Nephron progenitor cell (in vitro differentiated cells): Measurements from ENCODE around the gene DPAGT1.

Experiments
- DNase-seq: peaks from one replicate; pipeline ENCODE4 v3.0.0; 2021
- H3K27ac Mint-ChIP-seq: 2 replicates; pipeline ENCODE4 v1.8.0; 2021; ENCODE audit warnings: mild to moderate bottlenecking, moderate library complexity, mixed read lengths
- H3K27me3 Mint-ChIP-seq: 2 replicates; pipeline ENCODE4 v1.8.0; 2021; ENCODE audit warnings: mild to moderate bottlenecking, low read depth, mixed read lengths; ENCODE audit not compliant: poor library complexity
- H3K36me3 Mint-ChIP-seq: 2 replicates; pipeline ENCODE4 v1.8.0; 2021; ENCODE audit warnings: low read depth, mixed read lengths
- H3K4me1 Mint-ChIP-seq: 2 replicates; pipeline ENCODE4 v1.8.0; 2021; ENCODE audit warnings: mixed read lengths
- H3K4me3 Mint-ChIP-seq: 2 replicates; pipeline ENCODE4 v1.8.0; 2021; ENCODE audit warnings: mild to moderate bottlenecking, moderate library complexity, mixed read lengths
- H3K9me3 Mint-ChIP-seq: 2 replicates; pipeline ENCODE4 v1.8.0; 2021; ENCODE audit warnings: mild to moderate bottlenecking, moderate library complexity, mixed read lengths
- TF ChIP-seq, protein P1 (sequence below): fragments of 200-600 bp; sonication (generic); IDR thresholded peaks from 2 replicates; pipeline ENCODE4 v1.5.0; 2021; ENCODE audit warnings: antibody characterized with exemption

The DPAGT1 gene

DNA sequence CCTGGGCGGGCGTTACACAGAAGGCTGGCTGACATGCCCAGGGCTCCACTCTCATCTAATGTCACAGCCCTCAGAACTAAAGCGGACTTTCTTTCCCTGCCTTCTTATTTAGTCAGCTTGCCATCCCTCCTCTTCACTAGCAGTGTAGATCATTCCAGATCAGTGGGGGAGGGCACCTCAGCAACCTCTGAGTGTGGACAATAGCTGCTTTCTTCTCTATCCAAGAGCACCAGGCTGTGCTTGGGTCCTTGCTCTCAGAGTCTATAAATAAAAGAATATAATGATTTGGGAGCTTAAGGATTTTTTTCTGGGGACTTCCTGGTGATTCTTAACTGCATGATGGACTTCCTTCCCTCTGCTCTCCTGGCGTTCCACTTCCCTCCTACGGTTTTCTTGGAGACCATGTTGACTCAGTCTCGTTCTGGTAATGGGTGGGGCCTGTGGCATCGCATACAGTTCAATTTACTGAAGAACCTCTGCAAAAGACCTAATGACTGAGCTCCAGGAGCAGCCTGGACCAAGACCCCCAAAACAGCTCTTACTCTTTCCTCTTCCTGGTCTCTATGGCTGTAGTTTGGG, 19.9 kb downstream of the DPAGT1 start:
- H3K27me3 Mint-ChIP-seq, result peaks cover 6% of the 10 kb centered on the region
- TF ChIP-seq, protein P1, sequence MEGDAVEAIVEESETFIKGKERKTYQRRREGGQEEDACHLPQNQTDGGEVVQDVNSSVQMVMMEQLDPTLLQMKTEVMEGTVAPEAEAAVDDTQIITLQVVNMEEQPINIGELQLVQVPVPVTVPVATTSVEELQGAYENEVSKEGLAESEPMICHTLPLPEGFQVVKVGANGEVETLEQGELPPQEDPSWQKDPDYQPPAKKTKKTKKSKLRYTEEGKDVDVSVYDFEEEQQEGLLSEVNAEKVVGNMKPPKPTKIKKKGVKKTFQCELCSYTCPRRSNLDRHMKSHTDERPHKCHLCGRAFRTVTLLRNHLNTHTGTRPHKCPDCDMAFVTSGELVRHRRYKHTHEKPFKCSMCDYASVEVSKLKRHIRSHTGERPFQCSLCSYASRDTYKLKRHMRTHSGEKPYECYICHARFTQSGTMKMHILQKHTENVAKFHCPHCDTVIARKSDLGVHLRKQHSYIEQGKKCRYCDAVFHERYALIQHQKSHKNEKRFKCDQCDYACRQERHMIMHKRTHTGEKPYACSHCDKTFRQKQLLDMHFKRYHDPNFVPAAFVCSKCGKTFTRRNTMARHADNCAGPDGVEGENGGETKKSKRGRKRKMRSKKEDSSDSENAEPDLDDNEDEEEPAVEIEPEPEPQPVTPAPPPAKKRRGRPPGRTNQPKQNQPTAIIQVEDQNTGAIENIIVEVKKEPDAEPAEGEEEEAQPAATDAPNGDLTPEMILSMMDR, result no peak
- DNase-seq, result no peak
- H3K4me1 Mint-ChIP-seq, result peaks cover 16% of the 10 kb centered on the region
- no peaks in the 10 kb centered on the region for H3K9me3 Mint-ChIP-seq
- H3K27ac Mint-ChIP-seq, result peak overlapping the region; percentile 26
- peaks cover 49% of the 10 kb centered on the region for H3K36me3 Mint-ChIP-seq
- no peak overlapping the region for H3K4me3 Mint-ChIP-seq

DNA sequence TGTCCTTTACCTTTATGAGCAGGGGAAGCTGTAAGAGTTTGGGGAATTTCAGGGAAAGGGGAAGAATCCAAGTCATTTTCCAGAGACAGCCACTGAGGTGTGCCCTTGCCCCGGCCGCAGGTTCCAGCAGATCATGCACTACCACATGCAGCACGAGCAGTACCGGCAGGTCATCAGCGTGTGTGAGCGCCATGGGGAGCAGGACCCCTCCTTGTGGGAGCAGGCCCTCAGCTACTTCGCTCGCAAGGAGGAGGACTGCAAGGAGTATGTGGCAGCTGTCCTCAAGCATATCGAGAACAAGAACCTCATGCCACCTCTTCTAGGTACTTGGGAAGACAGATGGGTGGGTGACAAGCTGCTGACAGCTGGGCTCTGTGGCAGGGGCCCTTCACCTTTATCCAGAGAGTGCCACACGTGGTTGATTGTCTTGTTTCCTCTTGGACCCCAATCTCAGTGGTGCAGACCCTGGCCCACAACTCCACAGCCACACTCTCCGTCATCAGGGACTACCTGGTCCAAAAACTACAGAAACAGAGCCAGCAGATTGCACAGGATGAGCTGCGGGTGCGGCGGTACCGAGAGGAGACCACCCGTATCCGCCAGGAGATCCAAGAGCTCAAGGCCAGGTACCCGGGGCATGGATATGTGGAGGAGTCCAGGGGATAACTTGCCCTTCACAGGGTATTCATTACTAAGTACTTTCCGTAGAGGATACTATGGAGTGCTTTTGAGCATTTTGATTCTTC, 22.8 kb downstream of the DPAGT1 start:
- Mint-ChIP-seq H3K27me3 (peaks cover 3% of the 10 kb centered on the region), H3K4me1 (no peaks in the 10 kb centered on the region), H3K4me3 (no peak overlapping the region), H3K36me3 (peaks cover 54% of the 10 kb centered on the region), H3K27ac (no peak overlapping the region), H3K9me3 (no peaks in the 10 kb centered on the region)
- TF ChIP-seq, protein P1, result no peak
- no peak for DNase-seq

DNA sequence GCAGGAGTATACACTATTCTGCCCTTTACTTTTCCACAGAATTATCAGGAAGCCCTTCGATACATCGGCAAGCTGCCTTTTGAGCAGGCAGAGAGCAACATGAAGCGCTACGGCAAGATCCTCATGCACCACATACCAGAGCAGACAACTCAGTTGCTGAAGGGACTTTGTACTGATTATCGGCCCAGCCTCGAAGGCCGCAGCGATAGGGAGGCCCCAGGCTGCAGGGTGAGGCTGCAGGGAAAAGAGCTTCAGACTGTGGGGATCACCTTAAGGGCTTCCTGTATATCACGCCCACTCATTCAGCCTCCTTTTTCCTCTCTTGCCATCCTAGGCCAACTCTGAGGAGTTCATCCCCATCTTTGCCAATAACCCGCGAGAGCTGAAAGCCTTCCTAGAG, 23.8 kb downstream of the DPAGT1 start:
- no peak overlapping the region for H3K4me3 Mint-ChIP-seq
- peaks cover 3% of the 10 kb centered on the region for H3K27me3 Mint-ChIP-seq
- no peaks in the 10 kb centered on the region for H3K9me3 Mint-ChIP-seq
- no peaks in the 10 kb centered on the region for H3K4me1 Mint-ChIP-seq
- no peak overlapping the region for H3K27ac Mint-ChIP-seq
- DNase-seq, result no peak
- peaks cover 63% of the 10 kb centered on the region for H3K36me3 Mint-ChIP-seq
- TF ChIP-seq, protein P1, result no peak

DNA sequence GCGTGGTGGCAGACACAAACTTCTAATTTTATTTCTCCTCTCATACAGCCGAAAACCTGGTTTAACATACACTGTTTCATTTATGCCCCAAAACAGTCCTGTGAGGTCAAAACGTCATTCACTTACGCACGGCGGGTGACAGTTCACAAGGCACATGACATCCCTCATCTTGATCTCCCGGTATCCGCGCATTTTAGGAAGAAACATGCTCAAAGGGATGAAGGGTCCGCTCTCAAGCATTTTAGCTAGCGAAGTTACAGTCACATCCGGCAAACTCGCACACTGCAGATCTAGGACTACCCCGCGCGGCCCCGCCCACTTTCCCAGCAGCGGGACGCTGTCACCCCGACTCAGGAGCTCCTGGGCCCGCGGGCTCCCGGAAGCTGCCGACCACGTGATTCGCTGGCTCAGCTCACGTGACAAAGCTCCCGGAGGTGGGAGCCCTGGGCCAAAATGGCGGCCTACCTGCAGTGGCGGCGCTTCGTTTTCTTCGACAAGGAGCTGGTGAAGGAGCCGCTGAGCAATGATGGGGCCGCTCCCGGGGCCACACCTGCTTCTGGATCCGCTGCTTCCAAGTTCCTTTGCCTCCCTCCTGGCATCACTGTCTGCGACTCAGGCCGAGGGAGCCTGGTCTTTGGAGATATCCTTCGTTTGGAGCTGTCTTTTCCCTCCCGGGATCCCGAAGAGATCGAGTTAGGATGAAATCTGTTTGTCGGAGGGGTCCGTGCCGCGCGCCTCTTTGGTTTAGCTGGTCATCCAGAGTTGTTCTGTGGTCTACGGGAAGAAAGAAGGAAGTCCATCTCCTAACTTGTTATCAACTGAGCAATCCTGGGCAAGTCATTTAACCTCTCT, 34.1 kb downstream of the DPAGT1 start, which contains the start of gene VPS11:
Gene VPS11, plus strand, starts transcription at position 448 of the 852 bp plus-strand sequence. Its CDS starts 6 bp downstream, at position 454.
- H3K4me3 Mint-ChIP-seq, result peak within 1 kb of the TSS; percentile 97
- TF ChIP-seq, protein P1, result no peak
- peak; percentile 98 for DNase-seq
- H3K4me1 Mint-ChIP-seq, result peaks cover 24% of the 10 kb centered on the region
- no peaks in the 10 kb centered on the region for H3K9me3 Mint-ChIP-seq
- peak within 1 kb of the TSS; percentile 95 for H3K27ac Mint-ChIP-seq
- no peaks in the 10 kb centered on the region for H3K27me3 Mint-ChIP-seq
- peaks cover 26% of the 10 kb centered on the region for H3K36me3 Mint-ChIP-seq

DNA sequence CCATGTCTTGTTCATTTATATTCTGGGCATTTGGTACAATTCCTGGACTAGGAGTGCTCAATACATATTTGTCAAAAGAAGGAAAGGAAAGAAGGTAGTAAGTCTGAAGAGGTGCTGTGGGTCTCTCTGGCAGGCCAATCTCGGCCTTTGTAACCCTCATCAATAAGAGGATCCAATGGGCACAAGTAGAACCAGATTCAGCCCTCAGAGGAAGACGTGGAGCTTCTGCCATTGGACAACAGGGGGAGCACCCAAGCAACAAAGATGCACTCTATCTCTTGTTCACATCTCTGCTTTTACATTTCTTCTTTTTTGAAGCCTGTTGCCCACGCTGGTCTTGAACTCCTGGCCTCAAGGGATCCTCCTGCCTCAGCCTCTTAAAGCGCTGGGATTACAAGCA, 36.3 kb downstream of the DPAGT1 start:
- Mint-ChIP-seq H3K4me1 (peaks cover 24% of the 10 kb centered on the region), H3K4me3 (no peak overlapping the region), H3K36me3 (peaks cover 16% of the 10 kb centered on the region), H3K27me3 (peaks cover 2% of the 10 kb centered on the region), H3K9me3 (peaks cover 4% of the 10 kb centered on the region), H3K27ac (no peak overlapping the region)
- TF ChIP-seq, protein P1, result peak; percentile 31
- DNase-seq, result no peak
